Activated CD4-positive, alpha-beta T cell treated with anti-CD3 and anti-CD28 coated beads for 24 hours (primary cell): ENCODE results near the gene KCNMA1.

ENCODE experiments used
- DNase-seq, 2 donors: peaks; one replicate each; pipeline ENCODE4 v3.0.0-alpha.2; 2020; ENCODE audit warnings: low read depth in 2 of 2

KCNMA1 gene

DNA sequence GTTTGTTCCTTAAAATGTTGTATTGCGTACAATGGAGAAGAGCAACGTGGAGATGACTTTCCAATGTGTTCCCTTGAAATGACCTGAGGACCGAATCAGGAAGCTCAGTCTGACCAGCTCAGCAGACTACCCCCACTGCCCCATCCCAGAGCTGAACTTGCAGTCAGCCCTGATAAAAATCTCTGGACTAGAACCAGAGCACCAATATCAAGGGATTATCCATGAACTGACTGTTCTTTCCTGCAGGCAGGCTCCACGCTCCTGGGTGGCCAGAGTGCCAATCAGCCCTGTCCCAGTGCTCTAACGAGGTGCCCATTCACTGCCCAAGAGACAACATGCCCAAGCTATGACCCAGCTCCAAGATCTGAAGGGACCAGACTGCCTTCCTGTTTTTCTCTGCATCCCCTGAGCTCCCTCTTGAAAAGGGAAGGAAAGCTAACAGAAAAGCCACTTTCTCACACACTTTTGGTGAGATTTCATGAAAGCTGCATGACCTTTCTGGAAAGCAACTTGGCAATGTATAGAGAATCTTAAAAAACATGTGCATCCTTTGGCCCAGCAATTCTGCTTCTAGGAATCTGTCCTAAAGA, 130.2 kb downstream of the KCNMA1 start:
- no peak for DNase-seq

DNA sequence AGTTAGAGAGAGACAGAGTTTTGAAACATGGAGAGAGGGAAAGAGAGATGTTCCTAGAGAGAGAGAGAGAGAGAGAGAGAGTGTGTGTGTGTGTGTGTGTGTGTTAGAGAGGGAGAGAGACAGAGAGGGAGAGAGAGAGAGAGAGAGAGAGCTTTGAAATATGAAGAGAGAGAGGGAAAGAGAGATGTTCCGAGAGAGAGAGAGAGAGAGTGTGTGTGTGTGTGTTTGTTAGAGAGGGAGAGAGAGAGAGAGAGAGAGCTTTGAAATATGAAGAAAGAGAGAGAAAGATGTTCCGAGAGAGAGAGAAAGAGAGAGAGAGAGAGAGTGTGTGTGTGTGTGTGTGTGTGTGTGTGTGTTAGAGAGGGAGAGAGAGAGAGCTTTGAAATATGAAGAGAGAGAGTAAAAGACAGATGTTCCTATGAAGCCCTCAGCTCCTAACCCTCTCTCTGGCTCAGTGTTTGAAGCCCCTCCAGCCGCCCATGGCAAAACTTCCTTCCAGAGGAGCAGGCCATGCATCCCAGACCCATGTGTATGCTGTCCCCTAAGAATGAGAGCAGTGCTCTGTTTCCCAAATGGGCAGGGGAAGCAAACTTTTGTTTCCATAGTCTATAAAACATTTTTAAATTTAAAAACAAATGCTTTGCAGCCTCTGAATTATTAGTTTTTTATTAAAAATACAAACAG, 130.9 kb downstream of the KCNMA1 start:
- no peak for DNase-seq

DNA sequence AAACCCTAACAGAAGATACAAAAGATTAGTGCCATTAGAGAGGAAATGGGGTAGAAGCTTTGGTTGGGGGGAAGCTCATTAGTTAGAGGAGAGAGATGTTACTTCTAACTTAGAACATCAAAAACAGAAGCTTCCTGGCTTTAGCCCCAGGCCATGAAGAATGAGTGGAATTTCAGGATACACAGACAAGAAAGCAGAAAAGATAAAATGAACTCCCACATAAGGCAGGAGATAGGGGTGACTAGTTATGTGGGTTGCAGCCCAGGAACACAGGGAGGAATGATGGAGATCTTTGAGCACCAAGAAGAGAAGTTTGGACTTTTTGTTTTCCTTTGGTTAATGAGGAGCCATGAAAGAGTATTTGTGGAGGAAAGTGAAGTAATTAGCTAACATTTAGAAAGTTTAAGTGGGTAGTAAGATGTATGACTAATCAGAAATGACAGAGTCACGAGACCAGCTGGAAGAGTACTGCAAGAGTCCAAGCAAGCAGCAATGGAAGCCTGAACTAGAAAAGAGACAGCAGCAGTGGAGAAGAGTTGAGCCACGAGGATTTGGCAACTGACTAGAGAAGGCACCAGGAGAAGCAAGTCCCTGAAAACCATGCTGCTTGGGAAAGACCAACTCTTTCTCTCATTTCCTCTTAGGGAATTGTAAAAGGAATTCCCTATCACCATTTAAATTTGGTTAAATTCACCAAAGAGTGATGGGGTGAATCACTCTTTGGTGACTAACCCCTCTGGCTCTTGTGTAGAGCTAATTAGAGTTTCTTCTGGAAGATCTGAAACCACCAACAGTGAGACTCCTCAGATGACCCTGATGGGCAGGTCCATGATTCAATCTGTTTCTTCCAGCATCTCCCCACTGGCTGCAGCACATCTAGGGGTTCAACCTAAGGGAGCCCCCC, 131.9 kb downstream of the KCNMA1 start:
- DNase-seq: no peak

DNA sequence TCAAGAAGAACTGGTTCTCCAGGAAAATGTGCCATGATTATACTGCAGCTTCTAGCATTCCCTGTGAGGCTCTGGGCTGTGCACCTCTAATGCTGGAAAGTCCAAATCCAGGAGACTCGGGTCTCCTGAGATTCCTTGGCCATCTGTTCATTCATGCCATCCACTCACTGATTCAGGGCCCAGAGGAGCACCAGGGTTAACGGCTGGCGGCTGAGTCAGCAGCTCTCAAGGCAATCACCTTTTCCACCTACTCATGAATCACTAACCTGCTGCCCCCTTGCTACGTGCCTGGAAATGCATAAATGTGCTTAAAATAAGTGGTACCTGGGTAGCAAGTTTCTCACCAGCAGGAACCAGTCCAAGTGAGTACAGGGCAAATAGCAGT, 132.7 kb downstream of the KCNMA1 start:
- no peak for DNase-seq

DNA sequence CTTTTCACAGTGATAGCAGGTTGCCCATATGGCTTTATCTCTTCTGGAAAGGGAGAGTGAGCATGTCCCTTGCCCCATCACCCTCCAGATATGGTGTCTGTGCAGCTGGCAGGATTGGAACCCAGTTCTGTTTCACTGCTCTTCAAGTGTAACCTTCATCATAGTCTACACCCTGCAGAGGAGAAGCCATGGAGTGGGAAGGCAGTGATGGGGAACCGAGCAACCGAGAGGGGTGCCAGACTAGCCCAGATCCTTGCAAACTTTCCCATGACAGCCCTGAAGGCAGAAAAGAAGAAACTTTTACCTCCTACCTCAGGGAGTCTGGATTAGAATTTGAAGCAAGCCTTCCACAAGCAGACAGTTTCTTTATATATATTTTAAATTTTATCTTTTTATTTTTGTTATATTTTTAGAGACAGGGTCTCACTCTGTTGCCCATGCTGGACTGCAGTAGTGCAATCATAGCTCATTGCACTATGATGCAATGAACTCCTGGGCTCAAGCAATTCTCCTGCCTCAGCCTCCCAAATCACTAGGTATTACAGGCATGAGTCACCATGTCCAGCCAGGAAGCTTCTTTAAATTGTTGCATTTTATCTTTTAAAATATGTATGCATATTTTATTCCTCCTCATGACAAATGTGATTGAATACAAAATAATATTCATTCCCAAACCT, 133.3 kb downstream of the KCNMA1 start:
- DNase-seq: no peak

DNA sequence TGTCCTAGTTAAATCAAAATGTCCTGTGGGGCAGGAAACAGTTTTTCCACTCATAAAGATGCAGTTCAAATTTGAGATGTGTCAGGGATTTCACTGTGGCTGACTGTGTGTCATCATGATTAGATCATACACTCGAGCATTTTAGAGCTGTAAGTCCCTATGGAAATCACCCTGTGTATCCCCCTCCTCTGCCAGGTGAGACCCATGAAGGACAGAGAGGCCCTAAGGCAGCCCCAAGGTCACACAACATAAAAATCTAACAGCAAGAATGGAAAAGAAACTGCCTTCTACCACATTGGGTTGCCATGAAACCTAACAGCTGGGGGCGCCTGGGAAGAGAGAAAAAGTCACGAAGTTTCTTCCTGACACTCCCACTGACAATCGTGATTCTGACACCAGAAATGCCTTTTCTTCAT, 135.8 kb downstream of the KCNMA1 start:
- DNase-seq: no peak

DNA sequence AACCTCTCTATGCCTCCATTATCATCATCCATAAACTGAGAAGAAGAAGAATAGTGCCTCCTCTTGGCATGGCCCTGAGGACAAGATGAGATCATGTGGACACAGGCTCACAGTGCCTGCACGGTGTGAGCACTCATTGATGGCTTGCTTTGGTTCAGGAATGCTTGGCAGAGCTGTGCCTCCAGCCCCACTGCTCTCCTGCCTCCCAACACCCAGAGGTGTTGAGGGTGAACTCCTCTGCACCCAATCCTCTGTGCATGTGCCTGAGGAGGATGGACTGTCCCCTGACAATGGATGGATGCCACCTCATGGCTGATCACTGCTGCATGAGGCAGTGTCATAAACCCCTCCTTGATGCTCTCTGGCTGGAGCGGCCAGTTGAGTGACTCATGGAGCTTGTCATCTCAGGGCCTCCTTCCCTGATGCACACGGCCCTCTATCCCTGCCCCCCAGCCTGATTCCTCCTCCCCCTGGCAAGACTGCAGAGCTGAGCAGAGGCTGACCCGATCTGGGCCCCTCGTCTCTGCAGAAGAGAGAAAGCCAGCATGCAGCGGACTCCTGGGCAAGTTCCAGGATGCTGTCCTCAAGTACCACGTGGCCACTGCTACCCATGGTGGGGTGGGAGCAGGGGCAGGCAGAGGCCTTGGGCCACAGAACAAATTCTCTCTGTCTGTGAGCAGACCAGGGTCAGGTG, 136.3 kb downstream of the KCNMA1 start:
- no peak for DNase-seq

DNA sequence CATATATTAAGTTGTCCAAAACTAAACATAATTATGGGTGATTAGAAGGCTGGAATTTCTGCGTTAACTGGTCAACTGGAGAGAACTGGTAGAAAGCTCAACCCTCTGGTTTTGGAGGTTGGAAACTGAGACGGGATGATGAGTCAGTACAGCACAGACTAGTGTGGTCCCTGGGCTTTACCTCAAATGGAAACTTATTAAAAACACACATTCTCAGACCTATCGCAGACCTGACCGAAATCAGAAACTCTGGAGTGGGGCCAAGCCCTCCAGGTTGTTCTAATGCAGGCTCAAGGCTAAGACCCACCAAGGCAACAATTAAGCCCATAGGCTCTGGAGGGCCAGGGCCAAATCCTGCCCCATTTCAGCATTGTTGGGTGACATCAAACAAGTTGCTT, 136.9 kb downstream of the KCNMA1 start:
- DNase-seq: no peak

DNA sequence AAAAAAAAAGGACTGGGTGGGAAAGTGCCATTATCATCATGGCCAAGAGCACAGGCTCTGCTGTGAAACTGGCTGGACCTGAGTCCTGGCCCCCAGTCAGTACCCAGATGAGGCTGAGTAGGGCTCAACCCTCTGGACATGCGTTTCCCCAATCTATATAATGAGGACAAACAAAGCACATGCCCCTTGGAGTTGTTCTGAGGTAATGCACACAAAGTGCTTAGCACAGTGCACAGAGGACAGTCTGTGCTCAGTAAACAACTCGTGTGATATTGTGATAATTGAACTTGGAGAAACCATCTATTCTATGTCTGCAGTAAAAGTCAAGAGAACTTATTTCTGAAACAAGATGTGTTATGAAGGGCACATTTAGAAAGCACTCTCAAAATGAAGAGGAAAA, 138.8 kb downstream of the KCNMA1 start:
- DNase-seq: no peak

DNA sequence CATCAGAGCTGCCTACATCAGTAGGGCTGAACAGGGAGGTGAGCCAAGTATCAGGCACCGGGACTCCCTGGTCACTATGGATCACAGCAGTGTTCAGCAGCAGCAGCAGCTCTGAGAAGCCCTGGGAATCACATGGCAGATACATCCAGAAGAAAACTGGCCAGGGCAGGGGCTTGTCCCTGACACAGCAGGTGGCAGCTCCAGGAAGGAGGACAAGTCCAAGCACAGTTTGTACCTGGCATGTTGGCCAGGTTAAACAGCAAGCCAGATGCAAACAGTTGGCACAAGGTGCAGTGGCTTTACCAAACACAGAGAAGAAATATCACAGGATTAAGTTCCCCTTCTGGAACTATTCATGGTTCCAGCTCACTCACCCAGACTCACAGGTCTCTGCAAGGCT, 139.4 kb downstream of the KCNMA1 start:
- DNase-seq: no peak

DNA sequence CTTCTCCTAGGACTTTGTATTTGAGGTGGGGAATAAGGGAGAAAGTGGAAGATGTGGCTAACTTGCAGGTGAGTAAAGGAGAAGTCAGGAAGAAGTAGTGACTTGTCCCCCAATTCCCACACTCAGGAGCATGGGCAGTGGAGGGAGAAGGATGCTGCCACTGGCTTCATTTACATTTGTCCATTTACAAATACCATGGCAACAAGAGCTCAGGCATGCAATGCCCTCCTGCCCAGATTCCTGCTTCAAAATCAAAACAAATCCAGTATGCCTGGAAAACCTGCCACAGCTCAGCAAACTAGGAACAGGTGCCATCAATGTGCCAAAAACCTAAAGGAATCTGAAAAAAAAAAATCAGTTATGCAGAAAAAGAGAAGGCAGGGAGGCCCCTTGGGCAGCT, 139.9 kb downstream of the KCNMA1 start:
- no peak for DNase-seq

DNA sequence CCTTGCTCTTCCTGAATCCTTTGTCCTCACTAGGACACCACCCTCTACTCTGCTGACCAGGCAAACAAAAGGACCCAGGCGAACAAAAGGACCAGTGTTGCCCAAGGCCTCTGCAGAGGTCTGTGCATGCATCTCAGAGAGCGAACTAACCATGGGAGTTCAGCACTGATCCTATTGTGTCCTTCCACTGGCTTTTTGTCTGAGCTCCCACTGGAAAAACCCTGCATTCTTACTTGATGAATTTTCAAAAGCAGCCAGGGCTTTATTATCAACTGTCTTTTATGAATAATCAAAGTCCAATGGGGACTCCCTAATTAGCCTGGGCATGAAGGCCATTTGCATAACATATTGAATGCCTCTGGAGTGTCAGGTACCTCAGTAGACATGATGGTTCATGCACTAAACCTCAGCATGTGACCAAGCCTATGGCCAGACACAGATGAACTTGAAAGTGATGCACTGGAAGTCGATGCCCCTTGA, 140.6 kb downstream of the KCNMA1 start:
- no peak for DNase-seq

DNA sequence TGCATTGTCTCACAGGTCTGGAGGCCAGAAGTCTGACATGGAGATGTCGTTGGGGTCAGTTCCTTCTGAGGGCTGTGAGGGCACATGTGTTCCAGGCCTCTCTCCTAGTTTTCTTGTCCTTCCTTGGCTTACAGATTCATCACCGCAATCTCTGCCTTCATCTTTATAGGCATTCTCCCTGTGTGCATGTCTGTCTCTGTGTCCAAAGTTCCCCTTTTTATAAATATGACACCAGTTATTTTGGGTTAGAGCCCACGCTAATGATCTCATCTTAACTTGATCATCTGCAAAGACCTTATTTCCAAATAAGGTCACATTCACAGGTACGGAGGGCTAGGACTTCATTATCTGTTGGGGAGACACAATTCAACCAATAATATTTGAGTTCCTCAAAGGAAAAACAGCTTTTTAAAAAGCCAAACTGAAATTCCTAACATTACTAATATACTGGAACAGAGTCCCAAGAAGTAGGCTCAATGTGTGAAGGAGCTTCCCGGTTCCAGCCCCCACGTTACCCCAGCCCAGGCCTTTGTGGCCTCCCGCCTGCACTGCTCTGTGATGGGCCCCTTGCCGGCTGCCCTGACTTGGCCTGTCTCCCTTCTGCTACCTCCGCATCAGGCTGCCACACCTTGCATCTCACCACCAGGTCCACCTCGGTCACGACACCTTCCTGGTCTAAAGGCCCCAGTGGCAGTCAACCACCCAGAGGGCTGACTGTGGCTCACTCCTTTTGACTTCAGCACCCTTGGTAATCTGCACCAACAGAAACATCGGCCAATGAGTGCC, 142.7 kb downstream of the KCNMA1 start:
- no peak for DNase-seq

DNA sequence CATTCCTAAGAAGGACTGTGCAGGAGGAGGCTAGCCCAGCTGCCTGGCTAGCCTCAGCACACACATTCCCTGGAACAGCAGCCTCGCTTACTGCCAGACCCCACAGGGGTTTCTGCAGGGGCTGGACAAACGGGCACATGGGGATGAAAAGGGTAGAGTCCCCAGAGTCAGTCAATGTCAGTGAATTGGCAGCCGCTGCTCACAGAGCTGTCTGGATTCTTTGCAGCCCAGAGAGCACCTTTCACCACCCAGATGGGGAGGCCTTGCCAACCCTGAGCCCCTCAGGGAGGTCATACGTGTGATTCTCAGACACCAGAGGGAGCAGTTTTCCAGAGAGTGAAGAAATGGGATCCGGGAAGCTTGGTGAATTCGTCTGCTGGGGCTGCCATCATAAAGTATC, 143.3 kb downstream of the KCNMA1 start:
- DNase-seq: no peak

DNA sequence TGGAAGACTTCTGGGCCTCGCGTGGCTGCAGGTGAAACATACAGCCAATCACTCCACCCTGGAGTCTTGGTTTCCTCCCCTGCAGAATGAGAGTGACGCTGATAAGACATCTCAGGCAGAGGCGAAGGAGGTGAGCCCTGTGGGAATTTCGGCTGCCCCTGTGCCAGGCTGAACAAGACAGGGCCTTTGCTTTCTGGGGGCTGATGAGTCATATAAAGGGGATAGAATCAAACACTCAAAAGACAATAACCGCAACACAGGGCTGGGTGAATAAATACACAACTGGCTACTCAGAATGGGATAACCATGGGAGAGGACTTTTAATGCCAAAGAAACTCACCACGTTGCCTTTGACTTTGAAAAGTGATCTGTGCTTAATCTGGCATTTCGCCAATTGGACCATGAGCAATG, 143.8 kb downstream of the KCNMA1 start:
- DNase-seq: no peak

DNA sequence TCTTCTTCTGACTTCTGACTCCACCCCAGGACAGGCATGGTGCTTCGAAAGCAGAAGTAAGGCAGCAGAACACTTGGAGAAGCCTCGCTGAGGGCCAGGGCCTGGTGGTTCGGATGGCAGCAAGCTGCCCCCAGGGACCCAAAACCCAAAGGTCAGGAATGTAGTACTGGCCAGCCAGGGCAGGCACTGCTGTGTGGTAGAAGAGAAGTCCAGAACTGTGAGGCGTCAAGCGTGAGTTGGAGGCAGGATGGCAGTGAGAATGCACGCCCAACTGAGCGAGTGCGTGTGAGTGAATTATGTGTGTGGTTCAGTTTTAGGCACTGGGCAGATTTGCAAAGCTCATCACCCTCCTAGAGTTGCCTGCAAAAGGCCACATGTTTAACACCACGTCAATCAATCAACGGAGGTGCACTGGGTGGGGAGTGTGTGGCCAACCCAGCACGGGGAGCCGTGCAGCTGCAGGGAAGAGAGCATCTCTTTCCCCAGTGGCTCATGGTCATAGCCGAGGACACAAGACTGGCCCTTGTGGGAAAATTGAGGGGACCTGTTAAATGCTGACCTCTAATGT, 144.3 kb downstream of the KCNMA1 start:
- no peak for DNase-seq

DNA sequence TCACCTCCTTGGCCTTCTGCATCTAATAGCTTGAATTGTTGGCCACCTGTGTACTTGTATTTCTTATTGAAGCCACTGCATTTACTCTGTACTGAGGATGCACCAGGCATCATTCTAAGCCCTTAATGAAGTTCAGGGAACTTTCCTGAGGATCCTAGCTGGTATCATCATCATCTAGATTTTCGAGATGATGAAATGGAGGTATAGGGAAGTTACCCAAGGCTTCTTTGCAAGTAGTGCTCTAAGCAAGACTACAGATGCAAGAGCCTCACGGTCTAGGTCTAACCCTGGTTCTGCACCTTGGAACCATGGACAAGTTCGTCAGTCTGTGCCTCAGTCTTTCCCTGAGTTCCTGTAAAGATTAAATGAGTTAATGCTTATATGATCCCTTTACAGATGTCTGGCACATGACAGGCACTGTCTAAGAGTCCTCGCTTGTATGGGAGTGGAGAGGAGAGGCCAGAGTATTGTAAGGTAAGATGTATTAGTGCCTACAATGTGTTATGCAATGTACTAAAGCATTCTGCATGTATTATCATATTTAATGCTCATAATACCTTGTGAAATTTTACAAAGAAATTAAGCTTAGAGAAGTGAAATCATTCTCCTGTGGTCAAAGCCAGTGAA, 145.1 kb downstream of the KCNMA1 start:
- no peak for DNase-seq

DNA sequence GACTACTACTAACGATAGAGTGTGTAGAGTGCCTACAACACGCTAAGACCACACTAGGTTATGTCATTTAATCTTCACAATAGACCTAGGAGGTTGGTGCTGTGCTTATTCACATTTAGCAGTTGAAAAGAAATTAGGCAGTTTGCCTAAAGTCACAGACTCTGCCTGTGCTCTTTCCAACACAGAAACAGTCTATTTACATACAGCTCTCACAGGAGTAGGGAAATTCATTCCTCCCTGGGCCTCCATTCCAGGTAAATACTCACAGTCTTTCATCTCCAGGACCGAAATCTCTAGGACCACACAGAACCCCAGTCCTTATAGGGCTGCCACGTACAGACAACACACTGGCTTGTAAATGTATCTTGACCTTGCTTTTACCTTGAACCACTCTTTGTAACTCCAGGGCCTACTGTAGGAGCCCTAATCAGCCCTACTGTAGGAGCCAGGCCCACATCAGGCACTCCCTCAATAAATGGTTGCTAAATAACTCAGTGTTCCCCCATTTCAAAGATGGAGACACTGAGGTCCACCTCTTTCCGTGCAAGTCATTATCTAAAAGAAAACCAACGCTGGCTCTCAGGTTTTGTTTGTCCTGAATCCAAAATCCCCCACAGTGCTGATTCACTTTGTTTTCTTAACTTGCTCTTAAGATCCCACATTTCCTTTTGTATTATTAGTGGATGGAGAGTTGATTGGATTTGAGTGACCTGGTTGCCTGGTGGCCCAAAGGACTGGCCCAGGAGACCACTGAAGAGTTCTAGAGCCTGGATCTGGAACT, 146.9 kb downstream of the KCNMA1 start:
- DNase-seq: no peak

DNA sequence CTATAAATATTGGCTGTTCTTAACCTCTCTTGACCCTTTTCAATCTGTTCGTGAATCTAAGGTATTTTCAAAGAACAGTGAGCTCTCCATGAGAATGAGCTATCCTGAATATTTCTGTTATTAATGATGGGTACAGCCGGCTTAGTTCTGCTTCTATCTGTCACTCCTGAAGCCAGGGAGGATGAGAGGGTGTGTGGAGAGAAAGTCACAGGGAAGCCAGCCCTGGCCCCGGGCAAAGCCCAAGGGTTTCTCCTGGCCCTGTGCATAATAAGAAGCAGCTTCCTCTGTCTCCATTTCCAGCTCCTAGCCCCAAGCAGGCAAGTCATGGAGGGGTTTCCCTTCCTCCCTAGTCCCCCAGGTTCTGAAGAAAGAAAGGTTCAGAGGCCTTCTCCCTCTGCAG, 151.1 kb downstream of the KCNMA1 start:
- DNase-seq: no peak
